Stimulated activated CD8-positive, alpha-beta memory T cell treated with anti-CD3 and anti-CD28 coated beads, Interleukin-12 subunit alpha, Interleukin-12 subunit beta, amount 100 ng/mL, for 4 hours (primary cell): ENCODE results near the gene PARD3B.

Experiments
- DNase-seq: peaks from one replicate; pipeline ENCODE4 v3.0.0-alpha.2; 2020; ENCODE audit warnings: low read depth

Gene PARD3B

GRCh38 chr2:205612636-205613035, 1067.4 kb downstream of the PARD3B start:
- peak; percentile 27 for DNase-seq

GRCh38 chr2:205613970-205614559, 1068.8 kb downstream of the PARD3B start:
- no peak for DNase-seq

GRCh38 chr2:205614965-205615364, 1069.7 kb downstream of the PARD3B start:
- no peak for DNase-seq

- DNase-seq, result no peak
Observed at GRCh38 chr2:205617905-205618304, 1072.6 kb downstream of the PARD3B start.

- no peak for DNase-seq
Observed at GRCh38 chr2:205619600-205619999, 1074.3 kb downstream of the PARD3B start.

- no peak for DNase-seq
Observed at GRCh38 chr2:205627085-205627484, 1081.8 kb downstream of the PARD3B start.

- DNase-seq, result no peak
Observed at GRCh38 chr2:205628422-205628821, 1083.1 kb downstream of the PARD3B start.

- no peak for DNase-seq
Observed at GRCh38 chr2:205629091-205629776, 1084.0 kb downstream of the PARD3B start.

GRCh38 chr2:205633994-205634393, 1088.7 kb downstream of the PARD3B start:
- no peak for DNase-seq

- DNase-seq, result no peak
Observed at GRCh38 chr2:205636549-205637319, 1091.5 kb downstream of the PARD3B start.

GRCh38 chr2:205637320-205637602, 1092.0 kb downstream of the PARD3B start:
- no peak for DNase-seq

- no peak for DNase-seq
Observed at GRCh38 chr2:205637779-205638503, 1092.7 kb downstream of the PARD3B start.

- no peak for DNase-seq
Observed at GRCh38 chr2:205640716-205641115, 1095.4 kb downstream of the PARD3B start.

- DNase-seq, result no peak
Observed at GRCh38 chr2:205642599-205643356, 1097.5 kb downstream of the PARD3B start.

GRCh38 chr2:205643391-205643885, 1098.2 kb downstream of the PARD3B start:
- DNase-seq, result no peak

GRCh38 chr2:205644018-205644417, 1098.7 kb downstream of the PARD3B start:
- DNase-seq, result no peak

GRCh38 chr2:205646680-205647079, 1101.4 kb downstream of the PARD3B start:
- DNase-seq, result no peak

- DNase-seq, result no peak
Observed at GRCh38 chr2:205650450-205650849, 1105.2 kb downstream of the PARD3B start.

GRCh38 chr2:205650931-205651330, 1105.7 kb downstream of the PARD3B start:
- DNase-seq, result no peak

GRCh38 chr2:205651719-205652118, 1106.4 kb downstream of the PARD3B start:
- DNase-seq, result no peak

- DNase-seq, result no peak
Observed at GRCh38 chr2:205654878-205655605, 1109.8 kb downstream of the PARD3B start.
